Neural progenitor cell (in vitro differentiated cells): ENCODE data around the gene UBE2G2. TPM values are rescaled to one million over a fixed set of nuclear protein-coding genes. Genes with fewer than 3 reads are reported as not detected.
A peak's percentile ranks its signal among the peaks of the same experiment; 100 is the strongest.

Experiments used
- DNase-seq: peaks from one replicate; pipeline ENCODE4 v3.0.0-alpha.2; 2016; ENCODE audit warnings: low spot score
- H2AFZ ChIP-seq: fragments of 200-600 bp; sonication (generic); replicated peaks from 2 replicates; pipeline ENCODE4 v1.6.1; 2016; ENCODE audit warnings: antibody characterized with exemption
- H3F3A ChIP-seq: fragments of 200-600 bp; sonication (generic); 2 replicates; pipeline ENCODE4 v1.6.1; 2016; ENCODE audit warnings: antibody characterized with exemption, low read depth
- H3K27ac ChIP-seq: fragments of 200-600 bp; sonication (generic); 2 replicates; pipeline ENCODE4 v1.5.1; 2016; ENCODE audit warnings: mild to moderate bottlenecking
- H3K27me3 ChIP-seq: fragments of 200-600 bp; sonication (generic); 2 replicates; pipeline ENCODE4 v1.6.1; 2016; ENCODE audit warnings: mild to moderate bottlenecking, moderate library complexity
- H3K36me3 ChIP-seq: fragments of 200-600 bp; sonication (generic); 2 replicates; pipeline ENCODE4 v1.5.1; 2016
- H3K4me1 ChIP-seq: fragments of 200-600 bp; sonication (generic); 2 replicates; pipeline ENCODE4 v1.6.1; 2016; ENCODE audit warnings: mixed run types
- H3K4me2 ChIP-seq: fragments of 200-600 bp; sonication (generic); 2 replicates; pipeline ENCODE4 v1.6.1; 2016
- H3K4me3 ChIP-seq: fragments of 200-600 bp; sonication (generic); 2 replicates; pipeline ENCODE4 v1.5.1; 2016
- H3K79me2 ChIP-seq: fragments of 200-600 bp; sonication (generic); 2 replicates; pipeline ENCODE4 v1.6.1; 2016; ENCODE audit warnings: low read depth
- H3K9ac ChIP-seq: fragments of 200-600 bp; sonication (generic); 2 replicates; pipeline ENCODE4 v1.6.1; 2016
- H3K9me3 ChIP-seq: fragments of 200-600 bp; sonication (generic); 2 replicates; pipeline ENCODE4 v1.5.1; 2016; ENCODE audit warnings: low read depth
- H4K20me1 ChIP-seq: fragments of 200-600 bp; sonication (generic); 2 replicates; pipeline ENCODE4 v1.6.1; 2016; ENCODE audit warnings: low read depth
- H3K27ac Mint-ChIP-seq: 3 replicates; pipeline ENCODE4 v1.8.0; 2021; ENCODE audit warnings: mixed read lengths
- H3K27me3 Mint-ChIP-seq: 2 replicates; pipeline ENCODE4 v1.8.0; 2022; ENCODE audit warnings: low read depth, mild to moderate bottlenecking, inconsistent platforms, moderate library complexity, mixed read lengths; ENCODE audit not compliant: insufficient read depth
- H3K36me3 Mint-ChIP-seq: 3 replicates; pipeline ENCODE4 v1.8.0; 2021; ENCODE audit warnings: mixed read lengths
- H3K4me1 Mint-ChIP-seq: 3 replicates; pipeline ENCODE4 v1.8.0; 2021; ENCODE audit warnings: mixed read lengths
- H3K4me3 Mint-ChIP-seq: 3 replicates; pipeline ENCODE4 v1.8.0; 2021; ENCODE audit warnings: mild to moderate bottlenecking, moderate library complexity, mixed read lengths
- H3K9me3 Mint-ChIP-seq: 3 replicates; pipeline ENCODE4 v1.8.0; 2020; ENCODE audit warnings: mixed read lengths
- EZH2 ChIP-seq: fragments of 200-600 bp; sonication (generic); IDR thresholded peaks from 2 replicates; pipeline ENCODE4 v1.6.1; 2017; ENCODE audit warnings: antibody characterized with exemption, mild to moderate bottlenecking, moderate library complexity
- EZH2phosphoT487 ChIP-seq: fragments of 200-600 bp; sonication (generic); IDR thresholded peaks from 2 replicates; pipeline ENCODE4 v1.6.1; 2017; ENCODE audit warnings: antibody characterized with exemption
- total RNA-seq: library from RNA; depleted of rRNA; stranded (reverse); fragments of >200 nt; gene quantifications from 2 replicates; pipeline ENCODE4 v1.2.3, GENCODE V29; 2015; ENCODE audit warnings: low replicate concordance
- TF ChIP-seq, protein P1 (sequence below): fragments of 200-600 bp; sonication (generic); IDR thresholded peaks from 2 replicates; pipeline ENCODE4 v1.5.1; 2017; ENCODE audit warnings: antibody characterized with exemption, mild to moderate bottlenecking

The UBE2G2 gene
- total RNA-seq, 1 donor from 2014 or later: 83.1 TPM

DNA sequence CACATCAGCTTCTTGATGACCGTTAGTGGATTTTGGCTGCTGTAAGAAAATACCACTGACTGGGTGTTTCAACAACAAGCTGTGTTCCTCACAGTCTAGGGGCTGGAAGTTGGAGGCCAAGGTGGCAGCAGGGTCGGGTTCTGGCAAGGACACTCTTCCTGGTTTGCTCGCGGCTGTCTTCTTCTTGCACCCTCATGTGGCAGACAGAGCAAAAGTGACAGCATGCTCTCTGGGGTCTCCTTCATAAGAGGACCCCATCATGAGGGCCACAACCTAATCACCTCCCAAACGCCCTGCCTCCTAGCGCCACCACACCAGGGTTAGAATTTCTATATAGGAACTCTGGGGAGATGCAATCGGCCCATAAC lies 71.6 kb downstream of the UBE2G2 start:
- H3K4me2 ChIP-seq: no peak overlapping the region
- no peaks in the 10 kb centered on the region for H3K9me3 ChIP-seq
- no peaks in the 10 kb centered on the region for H4K20me1 ChIP-seq
- peaks cover 5% of the 10 kb centered on the region for H3K27me3 Mint-ChIP-seq
- no peaks in the 10 kb centered on the region for H3K27me3 ChIP-seq
- H3K9ac ChIP-seq: no peak overlapping the region
- H3F3A ChIP-seq: no peaks in the 10 kb centered on the region
- H3K4me3 ChIP-seq: no peak overlapping the region
- no peaks in the 10 kb centered on the region for H3K4me1 ChIP-seq
- TF ChIP-seq, protein P1, sequence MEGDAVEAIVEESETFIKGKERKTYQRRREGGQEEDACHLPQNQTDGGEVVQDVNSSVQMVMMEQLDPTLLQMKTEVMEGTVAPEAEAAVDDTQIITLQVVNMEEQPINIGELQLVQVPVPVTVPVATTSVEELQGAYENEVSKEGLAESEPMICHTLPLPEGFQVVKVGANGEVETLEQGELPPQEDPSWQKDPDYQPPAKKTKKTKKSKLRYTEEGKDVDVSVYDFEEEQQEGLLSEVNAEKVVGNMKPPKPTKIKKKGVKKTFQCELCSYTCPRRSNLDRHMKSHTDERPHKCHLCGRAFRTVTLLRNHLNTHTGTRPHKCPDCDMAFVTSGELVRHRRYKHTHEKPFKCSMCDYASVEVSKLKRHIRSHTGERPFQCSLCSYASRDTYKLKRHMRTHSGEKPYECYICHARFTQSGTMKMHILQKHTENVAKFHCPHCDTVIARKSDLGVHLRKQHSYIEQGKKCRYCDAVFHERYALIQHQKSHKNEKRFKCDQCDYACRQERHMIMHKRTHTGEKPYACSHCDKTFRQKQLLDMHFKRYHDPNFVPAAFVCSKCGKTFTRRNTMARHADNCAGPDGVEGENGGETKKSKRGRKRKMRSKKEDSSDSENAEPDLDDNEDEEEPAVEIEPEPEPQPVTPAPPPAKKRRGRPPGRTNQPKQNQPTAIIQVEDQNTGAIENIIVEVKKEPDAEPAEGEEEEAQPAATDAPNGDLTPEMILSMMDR: no peak
- H3K27ac Mint-ChIP-seq: peak overlapping the region; percentile 50
- DNase-seq: no peak
- no peak overlapping the region for H3K4me3 Mint-ChIP-seq
- peaks cover 3% of the 10 kb centered on the region for H3K4me1 Mint-ChIP-seq
- no peaks in the 10 kb centered on the region for H3K79me2 ChIP-seq
- H2AFZ ChIP-seq: no peak overlapping the region
- H3K36me3 Mint-ChIP-seq: no peaks in the 10 kb centered on the region
- H3K36me3 ChIP-seq: no peaks in the 10 kb centered on the region
- no peak overlapping the region for H3K27ac ChIP-seq
- peaks cover 11% of the 10 kb centered on the region for H3K9me3 Mint-ChIP-seq

DNA sequence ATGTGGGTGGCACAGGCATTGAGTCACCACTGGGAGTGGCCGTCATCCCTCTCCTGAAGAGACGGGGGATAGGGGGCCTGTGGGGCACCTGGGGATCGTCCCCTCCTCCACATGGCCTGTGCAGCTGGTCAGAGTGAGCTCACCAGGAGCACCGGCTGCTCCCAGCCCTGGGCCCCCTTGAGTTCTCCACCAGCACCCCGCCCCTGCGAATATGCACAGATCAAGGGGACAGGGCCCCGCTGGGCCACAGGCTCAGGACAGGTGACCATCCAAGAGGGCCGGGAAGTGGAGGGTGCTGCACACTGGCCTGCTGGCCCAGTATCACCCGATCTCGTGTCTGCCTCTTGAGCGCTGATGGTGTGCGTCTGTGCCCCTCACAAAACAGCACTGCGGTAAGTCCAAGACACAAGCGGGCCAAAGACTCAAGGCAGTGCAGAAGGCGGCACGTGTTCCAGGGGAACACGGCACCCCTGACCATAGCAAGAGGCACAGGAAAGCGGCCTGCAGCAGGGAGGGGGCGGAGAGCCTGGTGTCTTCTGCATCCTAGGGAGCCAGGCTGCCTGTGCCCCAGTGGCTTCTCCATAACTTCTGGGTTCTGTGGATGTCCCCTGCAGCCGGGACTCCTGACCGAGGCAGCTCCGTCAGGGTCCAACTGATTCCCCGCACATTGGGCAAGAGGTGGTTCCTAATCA lies 72.1 kb downstream of the UBE2G2 start:
- H3K27ac Mint-ChIP-seq: no peak overlapping the region
- H3K9ac ChIP-seq: no peak overlapping the region

DNA sequence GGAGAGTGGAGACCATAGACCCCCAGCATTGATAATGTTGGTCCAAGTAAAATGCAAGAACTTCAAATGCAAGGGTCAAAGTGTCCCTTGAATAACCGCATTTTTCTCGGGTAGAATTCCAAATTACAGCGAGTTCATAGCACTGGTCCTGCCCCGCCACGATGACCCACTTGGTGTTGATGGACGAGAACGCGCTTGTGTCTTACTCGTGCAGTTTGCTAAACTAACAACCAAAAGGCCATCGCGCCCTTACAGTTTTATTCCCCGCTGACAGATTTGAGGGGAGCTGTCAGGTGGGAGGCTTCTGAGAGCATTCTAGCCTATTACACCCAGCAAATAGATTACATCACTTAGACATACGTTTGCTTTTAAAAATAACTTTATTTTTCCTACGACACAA lies 72.9 kb downstream of the UBE2G2 start:
- Histone ChIP-seq H3K27ac (no peak overlapping the region), H3K27me3 (peaks cover 7% of the 10 kb centered on the region), H3K4me1 (no peaks in the 10 kb centered on the region), H3K9me3 (no peaks in the 10 kb centered on the region), H4K20me1 (no peaks in the 10 kb centered on the region), H3K36me3 (no peaks in the 10 kb centered on the region), H3F3A (no peaks in the 10 kb centered on the region), H3K4me3 (no peak overlapping the region), H3K79me2 (no peaks in the 10 kb centered on the region), H3K9ac (no peak overlapping the region), H3K4me2 (no peak overlapping the region), H2AFZ (no peak overlapping the region)
- peaks cover 15% of the 10 kb centered on the region for H3K9me3 Mint-ChIP-seq
- H3K36me3 Mint-ChIP-seq: peaks cover 1% of the 10 kb centered on the region
- no peak for TF ChIP-seq EZH2
- TF ChIP-seq, protein P1: no peak
- no peak for TF ChIP-seq EZH2phosphoT487
- DNase-seq: no peak
- peaks cover 5% of the 10 kb centered on the region for H3K27me3 Mint-ChIP-seq
- no peak overlapping the region for H3K4me3 Mint-ChIP-seq
- peaks cover 7% of the 10 kb centered on the region for H3K4me1 Mint-ChIP-seq
- no peak overlapping the region for H3K27ac Mint-ChIP-seq

More for the DNA sequence above, 72.1 kb downstream of the UBE2G2 start:
- H3K27me3 Mint-ChIP-seq: peaks cover 5% of the 10 kb centered on the region
- no peaks in the 10 kb centered on the region for H3K36me3 ChIP-seq
- H2AFZ ChIP-seq: no peak overlapping the region
- H3K4me2 ChIP-seq: no peak overlapping the region
- no peaks in the 10 kb centered on the region for H3F3A ChIP-seq
- peaks cover 11% of the 10 kb centered on the region for H3K9me3 Mint-ChIP-seq
- no peaks in the 10 kb centered on the region for H3K79me2 ChIP-seq
- H3K36me3 Mint-ChIP-seq: no peaks in the 10 kb centered on the region
- peaks cover 3% of the 10 kb centered on the region for H3K4me1 Mint-ChIP-seq
- no peak for DNase-seq
- no peaks in the 10 kb centered on the region for H4K20me1 ChIP-seq
- H3K4me1 ChIP-seq: no peaks in the 10 kb centered on the region
- no peak overlapping the region for H3K4me3 Mint-ChIP-seq
- H3K9me3 ChIP-seq: no peaks in the 10 kb centered on the region
- no peak overlapping the region for H3K4me3 ChIP-seq
- H3K27me3 ChIP-seq: no peaks in the 10 kb centered on the region
- no peak overlapping the region for H3K27ac ChIP-seq
- TF ChIP-seq EZH2: no peak
- no peak for TF ChIP-seq EZH2phosphoT487
- TF ChIP-seq, protein P1: no peak
